ENCODE data around the gene EFCAB6. TPM values are rescaled to one million over a fixed set of nuclear protein-coding genes. Genes with fewer than 3 reads are reported as not detected.

The EFCAB6 gene
- total and polyA plus RNA-seq, 10 of the 15 experiments (the other 5 are each of a cell fraction or from before 2014, with no cell fraction given) = 0.05 to 0.42 (median 0.19) TPM

GRCh38 chr22:43682851-43683250 is 129.3 kb downstream of the EFCAB6 start:
- Histone ChIP-seq H3K79me2 (ENCODE audit: control insufficient read depth, insufficient read depth, low read length) (no peaks in the 10 kb centered on the region), H3K9me3 (replicated peaks; ENCODE audit: control insufficient read depth, insufficient read depth, low read length) (no peaks in the 10 kb centered on the region), H3K4me1 (ENCODE audit: control insufficient read depth, insufficient read depth, low read length) (no peaks in the 10 kb centered on the region), H3K27me3 (replicated peaks in 1 of 2; ENCODE audit: control insufficient read depth in 2 of 2, insufficient read depth in 2 of 2, low read length in 1 of 2) (no peaks in the 10 kb centered on the region), H4K20me1 (ENCODE audit: control insufficient read depth, insufficient read depth) (no peaks in the 10 kb centered on the region), H3K9ac (ENCODE audit: control insufficient read depth, insufficient read depth, low read length) (no peak overlapping the region), H2AFZ (ENCODE audit: control insufficient read depth, low read depth, low read length) (no peak overlapping the region), H3K36me3 (ENCODE audit: control insufficient read depth in 2 of 2, insufficient read depth in 2 of 2, low read length in 1 of 2) (no peaks in the 10 kb centered on the region), H3K4me3 (no peak overlapping the region), H3K27ac (ENCODE audit: control insufficient read depth, insufficient read depth) (no peak overlapping the region), H3K4me2 (ENCODE audit: control insufficient read depth, insufficient read depth) (no peak overlapping the region)
- ChIA-PET POLR2A (no interaction called here), RAD21 (ENCODE audit: unreplicated experiment) (no interaction called here), SMC1A (ENCODE audit: uncharacterized antibody, unreplicated experiment) (interaction anchor here (1.0 kb wide), 1 partner anchor 15 kb away, joined by 4 read pairs; no protein-coding TSS in a partner anchor), CTCF (no interaction called here)
- 24% methylated on average over 6 of the region's 6 CpGs for WGBS (ENCODE audit: insufficient coverage, insufficient replicate concordance, low lambda C conversion rate, missing lambda C conversion rate)
- TF ChIP-seq DPF2 (IDR thresholded peaks at IDR 0.05) = no peak
- TF ChIP-seq PKNOX1 (IDR thresholded peaks at IDR 0.05) = no peak
- TF ChIP-seq WRNIP1 (IDR thresholded peaks at IDR 0.05; ENCODE audit: borderline replicate concordance, low read depth, low read length) = no peak
- no peak for TF ChIP-seq EED (IDR thresholded peaks at IDR 0.05; ENCODE audit: low read depth)
- no peak for TF ChIP-seq IRF4 (IDR thresholded peaks at IDR 0.05; ENCODE audit: low read depth, low read length)
- TF ChIP-seq ZSCAN29 (IDR thresholded peaks at IDR 0.05) = no peak
- TF ChIP-seq RBBP5 (conservative IDR thresholded peaks at IDR 0.05) = no peak
- in situ Hi-C loops (cut with MboI) (no loop called here), intact Hi-C loops (cut with micrococcal nuclease; ENCODE audit: unreplicated experiment) (no loop called here)
- DNase-seq (ENCODE audit: low read depth, low spot score) = no peak
- ATAC-seq = no peak
- no peak for FAIRE-seq
- BruUV-seq (replicated peaks) = no TSS peak

- Histone ChIP-seq H3K4me3 (no peak overlapping the region), H4K20me1 (ENCODE audit: control insufficient read depth, insufficient read depth) (no peaks in the 10 kb centered on the region), H3K9ac (ENCODE audit: control insufficient read depth, insufficient read depth, low read length) (no peak overlapping the region), H3K9me3 (replicated peaks; ENCODE audit: control insufficient read depth, insufficient read depth, low read length) (no peaks in the 10 kb centered on the region), H3K4me1 (ENCODE audit: control insufficient read depth, insufficient read depth, low read length) (no peaks in the 10 kb centered on the region), H2AFZ (ENCODE audit: control insufficient read depth, low read depth, low read length) (no peak overlapping the region), H3K36me3 (ENCODE audit: control insufficient read depth in 2 of 2, insufficient read depth in 2 of 2, low read length in 1 of 2) (no peaks in the 10 kb centered on the region), H3K79me2 (ENCODE audit: control insufficient read depth, insufficient read depth, low read length) (no peaks in the 10 kb centered on the region), H3K27me3 (replicated peaks in 1 of 2; ENCODE audit: control insufficient read depth in 2 of 2, insufficient read depth in 2 of 2, low read length in 1 of 2) (no peaks in the 10 kb centered on the region), H3K27ac (ENCODE audit: control insufficient read depth, insufficient read depth) (no peak overlapping the region), H3K4me2 (ENCODE audit: control insufficient read depth, insufficient read depth) (no peak overlapping the region)
- SMC1A ChIA-PET (ENCODE audit: uncharacterized antibody, unreplicated experiment) = no interaction called here
- FAIRE-seq (no peak), ATAC-seq (no peak), DNase-seq (ENCODE audit: low read depth, low spot score) (no peak)
- in situ Hi-C loops (cut with MboI) (no loop called here), intact Hi-C loops (cut with micrococcal nuclease; ENCODE audit: unreplicated experiment) (no loop called here)
- BruUV-seq (replicated peaks) = no TSS peak
- POLR2A ChIA-PET = no interaction called here
- WGBS (ENCODE audit: insufficient coverage, insufficient replicate concordance, low lambda C conversion rate, missing lambda C conversion rate) = 15% methylated on average over 6 of the region's 6 CpGs
- RAD21 ChIA-PET (ENCODE audit: unreplicated experiment) = no interaction called here
- CTCF ChIA-PET = no interaction called here
- TF ChIP-seq KAT2A (conservative IDR thresholded peaks at IDR 0.05; ENCODE audit: control insufficient read depth, low read depth, low read length) (no peak), RAD51 (IDR thresholded peaks at IDR 0.05) (no peak), CBX3 (IDR thresholded peaks at IDR 0.05; ENCODE audit: borderline replicate concordance, low read depth) (no peak), IRF4 (IDR thresholded peaks at IDR 0.05; ENCODE audit: low read depth, low read length) (no peak), CHD4 (IDR thresholded peaks at IDR 0.05) (no peak)
- TF ChIP-seq, protein P1, sequence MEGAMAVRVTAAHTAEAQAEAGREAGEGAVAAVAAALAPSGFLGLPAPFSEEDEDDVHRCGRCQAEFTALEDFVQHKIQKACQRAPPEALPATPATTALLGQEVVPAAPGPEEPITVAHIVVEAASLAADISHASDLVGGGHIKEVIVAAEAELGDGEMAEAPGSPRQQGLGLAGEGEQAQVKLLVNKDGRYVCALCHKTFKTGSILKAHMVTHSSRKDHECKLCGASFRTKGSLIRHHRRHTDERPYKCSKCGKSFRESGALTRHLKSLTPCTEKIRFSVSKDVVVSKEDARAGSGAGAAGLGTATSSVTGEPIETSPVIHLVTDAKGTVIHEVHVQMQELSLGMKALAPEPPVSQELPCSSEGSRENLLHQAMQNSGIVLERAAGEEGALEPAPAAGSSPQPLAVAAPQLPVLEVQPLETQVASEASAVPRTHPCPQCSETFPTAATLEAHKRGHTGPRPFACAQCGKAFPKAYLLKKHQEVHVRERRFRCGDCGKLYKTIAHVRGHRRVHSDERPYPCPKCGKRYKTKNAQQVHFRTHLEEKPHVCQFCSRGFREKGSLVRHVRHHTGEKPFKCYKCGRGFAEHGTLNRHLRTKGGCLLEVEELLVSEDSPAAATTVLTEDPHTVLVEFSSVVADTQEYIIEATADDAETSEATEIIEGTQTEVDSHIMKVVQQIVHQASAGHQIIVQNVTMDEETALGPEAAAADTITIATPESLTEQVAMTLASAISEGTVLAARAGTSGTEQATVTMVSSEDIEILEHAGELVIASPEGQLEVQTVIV (IDR thresholded peaks at IDR 0.05; ENCODE audit: borderline replicate concordance, partially characterized antibody) = no peak
Measured at GRCh38 chr22:43681731-43682360, 130.3 kb downstream of the EFCAB6 start.

Data from GM12878 (cell line).